Measurements from ENCODE around the gene PIH1D1. TPM values are rescaled to one million over a fixed set of nuclear protein-coding genes. Genes with fewer than 3 reads are reported as not detected.

PIH1D1 gene
- polyA plus RNA-seq, 4 donors, result 79.0 to 96.1 (median 82.8) TPM

DNA sequence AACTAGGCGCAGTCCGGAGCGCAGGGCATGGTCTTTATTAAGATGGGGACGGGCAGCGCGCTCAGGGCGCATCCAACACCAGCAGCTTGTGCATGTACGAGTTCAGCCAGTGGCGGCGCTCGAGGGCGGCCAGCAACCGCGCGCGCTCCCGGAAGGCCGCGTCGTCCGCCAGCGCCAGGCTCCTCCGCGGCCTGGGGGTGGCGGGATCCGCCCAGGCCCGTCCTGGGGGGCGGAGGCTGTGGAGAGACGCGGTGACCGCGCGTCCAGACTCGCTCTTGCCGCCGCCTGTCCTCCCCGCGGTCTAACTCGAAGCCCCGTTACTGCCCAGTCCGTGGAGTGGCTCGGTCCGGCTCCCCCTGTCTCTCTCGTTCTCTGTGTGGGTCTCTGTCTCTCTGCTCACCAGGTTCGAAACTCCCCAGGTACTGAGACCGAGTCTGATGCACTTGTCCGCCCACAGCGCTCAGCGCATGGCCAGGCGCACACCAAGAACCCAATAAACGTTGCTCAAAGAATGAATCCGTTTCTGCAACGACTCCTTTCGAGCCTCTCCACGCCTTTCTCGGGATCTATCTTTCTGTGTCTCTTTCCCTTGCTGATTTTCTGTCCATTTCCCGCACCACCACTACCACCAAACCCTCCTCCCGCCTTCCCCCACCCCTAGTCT is 29.1 kb downstream of the PIH1D1 start:
- DNase-seq (ENCODE audit: low read depth in 4 of 4, low spot score in 3 of 4), result no peak

DNA sequence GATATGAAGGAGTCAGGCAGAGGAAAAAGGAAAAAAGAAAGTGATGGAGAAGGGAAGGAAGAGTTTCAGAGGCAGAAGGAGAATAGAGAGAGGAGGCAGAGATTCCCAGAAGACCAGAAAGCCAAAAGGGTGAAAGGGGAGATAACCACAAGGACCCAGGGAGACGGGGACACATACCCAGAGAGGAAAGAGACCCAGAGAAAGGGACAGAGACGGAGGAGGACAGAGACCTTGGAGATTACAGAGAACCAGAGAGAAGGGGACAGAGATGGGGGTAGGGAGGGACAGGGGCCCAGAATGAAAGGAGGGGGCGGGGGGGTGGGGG is 29.8 kb downstream of the PIH1D1 start:
- no peak for DNase-seq (ENCODE audit: low read depth in 4 of 4, low spot score in 3 of 4)

DNA sequence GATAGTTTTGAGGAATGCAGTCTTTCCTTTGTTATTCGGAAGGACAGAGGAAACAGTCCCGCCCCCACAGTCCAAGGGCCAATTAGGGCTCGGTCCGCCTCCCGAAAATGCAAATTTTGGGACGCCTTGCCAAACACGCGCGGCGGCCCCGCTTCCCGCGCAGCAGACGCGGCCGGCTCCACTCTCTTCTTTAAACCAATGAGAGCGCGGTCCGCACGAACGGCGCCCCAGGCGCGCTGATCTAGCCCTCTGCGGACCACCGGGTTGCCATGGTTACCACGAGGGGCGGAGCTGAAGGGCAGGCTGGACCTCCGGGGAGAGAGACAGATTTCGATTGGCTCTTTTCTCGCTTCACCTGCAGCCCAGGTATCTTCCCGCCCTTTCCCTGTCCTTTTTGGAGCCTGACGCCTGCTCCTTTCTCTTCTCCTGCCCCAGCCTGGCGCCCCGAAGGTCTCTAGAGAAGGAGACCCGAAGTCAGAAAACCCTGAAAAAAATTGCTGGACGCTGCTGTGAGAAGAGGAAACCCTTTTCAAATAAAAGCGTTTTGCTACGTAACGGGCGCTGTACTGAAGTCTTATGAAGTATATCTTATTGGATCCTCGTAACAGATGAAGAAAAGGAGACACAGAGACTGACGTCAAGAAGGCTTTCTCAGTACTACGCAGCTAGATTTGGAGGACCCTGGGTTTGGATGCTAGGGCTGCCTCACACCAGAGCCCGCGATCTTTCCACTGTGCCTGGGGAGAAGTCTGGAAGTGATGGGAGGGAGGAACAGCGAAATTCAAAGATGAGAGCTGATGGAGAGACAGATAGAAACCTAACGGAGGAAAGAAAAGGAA is 30.4 kb downstream of the PIH1D1 start:
- DNase-seq (ENCODE audit: low read depth in 4 of 4, low spot score in 3 of 4), result peak; percentile 56 to 73 (median 58)

DNA sequence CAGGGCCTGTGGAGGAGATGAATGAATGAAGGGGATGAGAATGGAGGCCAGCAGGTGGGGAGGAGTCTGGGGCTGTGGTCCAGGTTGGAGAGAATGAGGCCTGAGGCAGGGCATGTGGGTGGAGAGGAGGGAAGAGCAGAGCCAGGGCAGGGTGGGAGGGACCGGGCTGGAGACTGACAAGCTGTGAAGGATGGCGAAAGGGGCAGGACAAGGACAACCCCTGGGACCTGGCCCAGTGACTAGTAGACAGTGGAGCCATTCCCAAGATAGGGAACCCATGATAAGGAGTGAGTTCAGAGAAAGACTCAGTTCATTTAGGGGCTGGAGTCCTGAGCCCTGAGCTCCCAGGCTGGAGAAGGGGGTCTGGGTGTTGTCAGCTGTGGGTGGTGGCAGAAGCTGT is 31.4 kb downstream of the PIH1D1 start:
- no peak for DNase-seq (ENCODE audit: low read depth in 4 of 4, low spot score in 3 of 4)

DNA sequence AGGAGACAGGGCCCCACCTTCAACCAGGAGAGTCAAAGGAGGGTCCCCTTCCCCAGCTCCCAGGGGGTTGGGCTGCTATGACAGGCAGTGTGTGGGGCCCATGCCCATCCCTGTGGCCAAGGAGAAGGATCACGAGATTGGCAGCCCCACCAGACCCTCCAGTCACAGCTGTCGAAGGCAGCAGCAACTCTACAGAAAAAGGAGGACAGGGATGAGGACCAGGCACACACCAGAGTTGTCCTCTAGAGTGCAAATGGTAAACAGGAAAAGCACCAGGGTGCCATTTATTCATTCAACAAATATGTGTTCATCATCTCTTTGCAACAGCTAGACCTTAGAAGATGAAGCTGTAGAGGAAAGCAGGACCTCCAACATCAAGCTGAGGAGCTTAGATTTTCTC is 32.4 kb downstream of the PIH1D1 start:
- DNase-seq (ENCODE audit: low read depth in 4 of 4, low spot score in 3 of 4), result no peak

DNA sequence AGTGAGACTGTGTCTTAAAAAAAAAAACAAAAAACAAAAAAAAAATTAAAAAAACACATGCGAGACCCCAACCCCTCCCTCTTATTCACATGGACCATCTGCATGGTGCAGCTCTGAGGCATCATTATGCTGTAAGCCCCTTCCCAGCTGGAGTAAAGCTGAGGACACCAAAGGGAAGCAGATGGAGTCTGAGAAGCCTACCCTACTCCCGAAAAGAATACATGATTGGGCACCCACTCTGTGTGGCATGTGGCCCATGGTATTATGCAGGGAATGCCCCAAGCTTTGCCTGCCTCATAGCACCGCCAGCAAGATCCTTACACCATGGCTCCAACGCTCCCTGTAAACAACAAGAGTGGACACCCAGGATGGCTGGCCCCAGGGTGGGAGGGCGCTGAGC is 33.1 kb downstream of the PIH1D1 start:
- DNase-seq (ENCODE audit: low read depth in 4 of 4, low spot score in 3 of 4), result no peak

DNA sequence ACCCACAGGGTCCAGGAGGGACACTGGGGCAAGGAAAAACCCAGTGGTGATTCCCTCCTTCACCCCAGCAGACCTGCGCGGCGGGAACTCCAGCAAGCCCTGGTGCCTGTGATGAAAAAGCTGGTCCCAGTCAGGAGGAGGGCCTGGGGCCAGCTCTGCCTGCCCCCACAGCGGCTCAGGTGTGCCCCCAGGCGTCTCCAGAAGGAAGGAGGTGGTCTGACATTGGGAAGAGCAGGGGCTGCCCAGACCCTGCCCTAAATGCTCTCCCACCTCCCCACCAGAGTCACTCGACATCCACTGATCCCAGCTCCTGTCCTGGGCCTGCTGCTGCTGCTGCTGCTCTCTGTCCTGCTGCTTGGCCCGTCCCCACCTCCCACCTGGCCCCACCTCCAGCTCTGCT is 34.5 kb downstream of the PIH1D1 start:
- DNase-seq (ENCODE audit: low read depth in 4 of 4, low spot score in 3 of 4), result no peak

DNA sequence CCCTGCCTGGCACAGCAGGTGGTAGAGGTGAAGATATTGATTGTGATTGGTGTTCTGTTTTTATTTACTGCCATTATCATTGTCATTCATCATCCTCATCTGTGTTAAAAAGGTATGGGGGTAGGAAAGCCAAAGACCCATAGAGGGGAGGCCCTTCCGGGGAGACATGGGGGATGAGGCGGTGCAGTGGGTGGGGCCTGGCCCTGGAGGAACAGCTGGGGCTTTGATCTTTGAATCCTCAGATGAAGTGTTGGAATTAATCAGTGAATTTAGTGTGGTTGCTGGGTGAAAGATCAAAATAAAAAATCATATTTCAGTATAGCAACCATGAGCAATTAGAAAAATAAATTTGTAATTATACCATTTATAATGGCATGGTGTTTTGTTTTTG is 35.8 kb downstream of the PIH1D1 start:
- no peak for DNase-seq (ENCODE audit: low read depth in 4 of 4, low spot score in 3 of 4)

DNA sequence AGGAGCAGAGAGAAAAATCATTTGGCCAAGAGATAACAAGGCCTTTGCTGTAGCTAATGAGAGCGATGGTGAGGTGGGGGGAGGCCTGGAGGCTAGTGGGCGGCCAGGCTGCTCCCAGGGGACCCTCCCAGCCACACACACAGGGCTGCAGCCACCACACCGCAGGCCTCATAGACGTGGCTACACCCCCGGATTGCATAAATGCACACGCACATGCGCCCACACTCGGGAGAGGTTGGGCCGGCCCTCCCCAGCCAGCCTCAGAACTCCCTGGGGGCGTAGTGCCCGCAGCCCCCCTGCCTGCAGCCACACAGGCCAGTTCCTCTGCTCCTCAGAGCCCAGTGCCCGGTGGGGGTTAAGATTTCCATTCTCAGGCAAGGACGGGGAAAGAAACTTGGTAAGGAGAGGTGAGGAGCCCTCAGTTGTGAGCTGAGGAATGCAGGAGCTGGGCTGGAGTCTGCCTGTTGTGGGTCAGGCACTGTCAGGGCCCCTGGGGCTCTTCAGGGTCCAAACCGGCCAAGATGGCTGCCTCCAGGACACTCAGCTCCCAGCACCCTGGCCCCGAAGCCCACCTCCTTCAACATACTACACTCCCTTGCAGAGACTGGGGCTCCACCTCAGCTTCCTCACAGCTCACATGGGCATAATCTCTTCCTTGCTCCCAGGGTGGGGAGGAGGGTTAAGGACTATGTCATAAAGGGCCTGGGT is 36.4 kb downstream of the PIH1D1 start:
- no peak for DNase-seq (ENCODE audit: low read depth in 4 of 4, low spot score in 3 of 4)

DNA sequence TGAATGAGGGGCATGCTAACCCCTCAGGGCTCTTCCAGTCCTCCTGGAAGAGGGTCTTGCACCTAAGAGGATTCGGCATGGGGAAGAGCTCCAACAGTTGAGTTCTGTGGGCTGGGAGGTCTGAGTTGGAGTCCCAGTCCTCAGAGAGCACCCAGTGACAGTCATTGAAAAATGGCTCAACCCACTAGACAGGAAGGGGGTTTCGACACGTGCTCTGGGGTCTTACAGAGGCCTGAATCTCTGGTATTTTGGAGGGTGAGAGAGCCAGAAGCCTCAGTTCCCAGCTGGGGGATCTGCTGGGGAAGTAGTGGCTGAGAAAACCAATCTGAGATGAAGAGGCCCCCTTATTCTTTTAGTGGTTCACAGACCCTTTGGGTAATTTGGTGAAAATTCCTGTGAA is 37.4 kb downstream of the PIH1D1 start:
- DNase-seq (ENCODE audit: low read depth in 4 of 4, low spot score in 3 of 4), result no peak

DNA sequence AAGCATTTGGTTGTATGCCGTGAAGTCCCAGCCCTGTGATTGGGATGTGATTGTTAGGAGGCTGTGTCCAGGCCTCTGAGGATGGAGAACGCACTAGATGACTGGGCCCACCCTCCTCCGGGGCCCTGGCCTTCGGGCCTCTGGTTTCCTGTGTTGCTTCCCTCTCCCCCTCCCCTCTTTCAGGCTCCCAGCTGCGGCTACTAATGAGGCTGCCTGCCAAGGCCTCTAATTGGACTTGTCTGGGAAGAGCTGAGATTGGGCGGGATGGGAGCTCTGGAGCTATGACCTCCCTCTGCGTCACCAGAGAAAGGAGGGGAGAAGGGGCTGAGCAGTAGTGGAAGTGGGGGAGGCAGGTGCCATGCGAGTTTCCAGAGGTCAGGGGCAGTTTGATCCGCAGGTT is 38.3 kb downstream of the PIH1D1 start:
- peak; percentile 39 to 77 (median 73) for DNase-seq (ENCODE audit: low read depth in 4 of 4, low spot score in 3 of 4)

DNA sequence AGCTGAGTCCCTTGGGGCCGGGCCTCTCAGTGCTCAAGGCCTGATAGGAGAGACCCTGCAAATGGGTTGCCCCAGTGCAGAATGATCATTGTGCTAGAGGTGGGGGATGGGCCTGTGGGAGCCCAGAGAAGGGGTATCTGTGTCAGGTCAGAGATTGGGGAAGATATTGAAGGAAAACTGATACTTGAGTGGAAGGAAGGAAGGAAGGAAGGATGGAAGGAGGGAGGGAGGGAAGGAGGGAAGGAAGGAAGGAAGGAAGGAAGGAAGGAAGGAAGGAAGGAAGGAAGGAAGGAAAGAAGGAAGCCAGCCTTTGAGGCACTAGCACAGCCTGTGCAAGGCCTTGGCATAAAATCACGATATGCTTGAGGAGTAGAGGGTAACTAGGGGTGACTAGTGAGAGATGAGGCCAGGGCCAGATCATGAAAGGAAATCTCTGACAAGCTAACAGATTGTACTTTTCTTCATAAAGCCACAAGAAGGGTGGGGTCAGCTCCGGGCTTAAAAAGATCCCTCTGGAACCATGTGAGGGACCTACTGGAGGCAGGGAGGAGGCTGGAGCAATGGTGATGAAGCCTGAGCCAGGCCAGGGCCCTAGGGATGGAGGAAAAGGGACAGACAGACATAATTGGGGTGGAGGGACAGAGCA is 39.8 kb downstream of the PIH1D1 start:
- DNase-seq (ENCODE audit: low read depth in 4 of 4, low spot score in 3 of 4), result no peak

DNA sequence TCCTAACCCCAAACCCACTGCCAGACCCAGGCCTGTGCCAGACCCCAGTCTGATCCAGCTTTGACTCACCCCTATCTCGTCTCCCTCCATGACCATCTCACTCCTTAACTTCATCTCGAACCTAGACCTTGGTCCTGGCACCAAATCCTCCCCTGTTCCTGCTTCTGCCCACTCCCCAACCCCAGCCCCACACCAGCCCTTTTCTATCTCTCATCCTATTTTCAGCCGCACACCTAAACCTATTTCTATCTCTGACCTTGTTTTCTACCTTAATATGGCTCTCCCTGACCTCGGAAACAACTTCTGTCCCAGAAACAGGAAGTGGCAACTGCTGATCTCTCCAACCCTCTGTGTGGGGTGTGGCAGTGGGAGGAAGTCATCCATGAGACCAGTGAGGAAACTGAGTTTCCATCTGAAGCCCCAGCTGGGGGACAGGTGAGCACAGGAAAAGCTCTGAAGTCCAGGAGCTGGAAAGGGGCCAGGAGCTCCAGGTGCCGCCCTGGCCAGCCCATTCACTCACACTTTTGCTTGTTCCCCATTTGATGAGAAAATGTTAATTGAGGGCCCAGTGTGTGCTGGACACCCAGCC is 42.1 kb downstream of the PIH1D1 start:
- no peak for DNase-seq (ENCODE audit: low read depth in 4 of 4, low spot score in 3 of 4)

DNA sequence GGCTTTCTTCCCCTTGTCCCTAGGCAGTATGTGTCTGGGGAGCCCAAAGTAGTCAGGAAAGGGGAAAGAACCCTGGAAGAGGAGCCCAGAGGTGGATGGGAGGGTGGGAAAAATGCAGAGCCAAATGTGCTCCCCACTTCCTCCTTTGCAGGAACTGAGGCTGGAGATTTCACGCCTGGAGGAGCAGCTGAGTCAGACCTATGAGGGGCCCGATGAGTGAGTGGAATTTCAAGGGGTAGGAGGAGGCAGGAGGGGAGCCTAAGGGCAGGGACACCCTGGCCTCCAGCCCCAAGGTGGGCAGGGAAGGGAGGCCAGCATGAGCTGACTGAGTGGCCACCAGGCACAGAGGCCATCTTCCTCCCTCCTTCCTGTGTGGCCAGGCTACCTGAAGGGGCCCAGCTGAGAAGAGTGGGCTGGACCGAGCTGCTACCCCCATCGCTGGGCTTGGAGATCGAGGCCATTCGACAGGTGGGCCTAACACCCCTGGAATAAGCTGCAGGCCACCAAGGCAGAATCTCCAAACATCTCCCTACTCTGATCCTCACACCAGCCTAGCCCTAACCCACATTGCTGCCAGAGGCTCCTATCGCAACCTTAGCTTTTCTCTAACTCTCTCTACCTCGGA is 42.7 kb downstream of the PIH1D1 start:
- no peak for DNase-seq (ENCODE audit: low read depth in 4 of 4, low spot score in 3 of 4)

DNA sequence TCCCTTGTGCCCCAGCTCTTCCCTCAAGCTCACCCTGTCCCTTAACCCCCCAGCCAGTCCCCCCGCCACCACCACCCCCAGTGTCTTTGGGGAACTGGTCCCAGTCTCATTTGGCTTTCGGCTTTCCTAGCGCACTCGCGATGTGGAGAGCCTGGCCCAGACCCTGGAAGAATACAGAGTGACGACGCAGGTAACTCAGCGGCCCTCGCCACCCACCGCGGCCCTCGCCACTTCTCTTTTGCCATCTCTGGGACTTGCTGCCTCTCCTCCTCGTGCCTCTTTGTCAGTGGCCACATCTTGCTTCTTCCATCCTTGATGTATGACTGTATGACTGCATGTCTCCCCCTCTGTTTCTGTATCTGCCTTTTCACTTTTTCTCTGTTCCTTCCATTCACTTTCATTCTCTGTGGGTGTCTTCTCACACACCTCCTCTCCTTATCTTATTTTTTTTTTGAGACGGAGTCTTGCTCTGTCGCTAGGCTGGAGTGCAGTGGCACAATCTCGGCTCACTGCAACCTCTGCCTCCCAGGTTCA is 44.1 kb downstream of the PIH1D1 start:
- DNase-seq (ENCODE audit: low read depth in 4 of 4, low spot score in 3 of 4), result no peak

DNA sequence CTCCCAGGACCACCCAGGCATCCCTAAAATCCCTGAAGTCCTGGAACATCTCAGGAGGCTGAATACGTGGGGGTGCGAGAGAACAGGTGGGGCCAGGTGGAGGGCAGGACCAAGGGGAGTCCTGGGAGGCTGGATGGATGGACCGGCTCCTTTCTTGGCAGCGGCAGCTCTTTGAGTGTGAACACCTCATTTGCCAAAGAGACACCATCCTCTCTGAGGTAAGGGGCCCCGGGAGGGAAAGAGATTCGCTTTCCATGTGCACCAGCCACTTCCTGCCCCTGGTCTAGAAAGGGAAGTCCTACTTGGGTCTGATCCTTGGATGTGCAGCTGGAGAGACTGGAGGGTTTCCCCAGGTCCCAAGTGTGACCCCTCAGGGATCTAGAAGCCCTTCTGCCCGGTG is 44.5 kb downstream of the PIH1D1 start:
- no peak for DNase-seq (ENCODE audit: low read depth in 4 of 4, low spot score in 3 of 4)

DNA sequence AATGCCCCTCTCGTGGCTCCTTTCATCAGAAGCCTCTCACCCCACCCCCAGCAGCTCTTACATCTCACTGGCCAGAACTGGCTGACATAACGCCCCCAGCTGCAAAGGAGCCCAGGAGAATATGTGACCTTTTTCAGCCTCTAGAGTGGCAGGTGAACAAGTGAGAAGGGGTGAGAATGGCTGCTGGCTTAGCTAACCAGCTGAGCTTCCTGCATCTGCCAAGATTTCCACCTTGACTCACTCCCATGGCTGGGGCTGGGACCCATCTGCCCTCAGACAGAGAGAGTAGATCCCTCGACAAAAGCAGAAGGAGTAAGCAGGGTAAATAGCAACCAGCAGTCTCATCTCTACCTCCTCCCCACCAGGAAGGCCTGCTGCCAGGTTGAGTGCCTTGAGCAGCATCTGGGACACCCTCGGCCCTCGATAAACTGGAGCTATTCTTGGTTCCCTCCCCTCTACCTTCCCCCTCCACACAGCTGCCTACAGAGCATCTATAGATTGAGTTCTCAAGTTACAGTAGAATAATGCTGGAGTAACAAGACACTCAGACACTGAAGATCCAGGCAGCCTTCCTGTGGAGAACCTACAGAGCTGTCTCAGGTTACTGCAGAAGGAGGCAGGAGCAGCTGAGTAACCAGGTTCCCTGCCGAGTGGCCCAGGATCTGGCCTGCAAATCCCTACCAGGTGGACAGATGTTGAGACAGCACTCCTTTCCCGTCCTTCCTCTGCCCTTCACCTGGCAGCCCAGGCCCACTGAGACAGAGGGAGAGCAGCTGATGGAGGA is 48.0 kb downstream of the PIH1D1 start:
- DNase-seq (ENCODE audit: low read depth in 4 of 4, low spot score in 3 of 4), result no peak

DNA sequence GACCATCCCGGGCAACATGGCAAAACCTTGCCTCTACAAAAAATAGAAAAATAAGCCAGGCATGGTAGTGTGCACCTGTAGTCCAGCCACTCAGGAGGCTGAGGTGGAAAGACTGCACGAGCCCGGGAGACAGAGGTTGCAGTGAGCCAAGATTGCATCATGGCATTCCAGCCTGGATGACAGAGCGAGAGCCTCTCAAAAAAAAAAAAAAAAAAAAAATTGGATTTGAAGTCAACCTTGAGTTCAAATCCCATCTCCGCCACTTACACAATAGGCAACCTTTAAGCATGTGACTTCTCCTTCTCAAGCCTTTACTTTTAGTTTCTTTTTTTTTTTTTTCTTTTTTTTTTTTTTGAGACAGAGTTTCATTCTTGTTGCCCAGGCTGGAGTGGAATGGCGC is 51.6 kb downstream of the PIH1D1 start:
- no peak for DNase-seq (ENCODE audit: low read depth in 4 of 4, low spot score in 3 of 4)

DNA sequence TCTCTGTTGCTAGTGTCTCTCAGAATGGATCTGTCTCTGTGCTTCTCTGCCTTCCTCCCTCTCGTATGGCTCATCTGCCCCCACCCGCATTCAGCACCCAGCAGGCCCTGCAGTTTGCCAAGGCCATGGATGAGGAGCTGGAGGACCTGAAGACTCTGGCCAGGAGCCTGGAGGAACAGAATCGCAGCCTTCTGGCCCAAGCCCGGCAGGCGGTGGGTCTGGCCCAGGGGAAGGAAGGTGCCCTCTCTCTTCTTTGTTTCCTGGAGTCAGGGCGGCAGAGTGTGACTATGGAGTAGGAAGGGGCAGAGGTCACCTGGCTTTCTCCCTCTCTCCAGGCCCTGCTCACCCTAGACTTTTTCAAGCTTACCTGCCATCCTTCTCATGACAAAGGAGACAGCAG is 52.7 kb downstream of the PIH1D1 start:
- no peak for DNase-seq (ENCODE audit: low read depth in 4 of 4, low spot score in 3 of 4)

Data from right renal pelvis (tissue), 4 donors.